K562 (cell line): ENCODE results near the gene NFATC3. TPM values are rescaled to one million over a fixed set of nuclear protein-coding genes. Genes with fewer than 3 reads are reported as not detected.

Experiments
- NRF1 ChIP-seq, 2 experiments: fragments of 450-650 bp; IDR thresholded peaks in 1 of 2; conservative IDR thresholded peaks in 1 of 2; 2 replicates each; pipeline ENCODE4 v1.6.1; 2014; ENCODE audit warnings: mild to moderate bottlenecking in 2 of 2
- PCBP1 ChIP-seq: fragments of 200-400 bp; formaldehyde crosslinking; IDR thresholded peaks from 2 replicates; pipeline ENCODE4 v1.6.1; 2018; ENCODE audit warnings: mild to moderate bottlenecking, low read depth, low read length; ENCODE audit not compliant: poor library complexity, severe bottlenecking
- SETDB1 ChIP-seq: IDR thresholded peaks from one replicate; pipeline ENCODE4 v1.6.1; 2012; ENCODE audit warnings: low read length, control low read depth, inconsistent platforms
- TAF1 ChIP-seq: IDR thresholded peaks from 2 replicates; pipeline ENCODE4 v1.6.1; 2011; ENCODE audit warnings: mild to moderate bottlenecking, low read length, moderate library complexity; ENCODE audit not compliant: insufficient read depth, control insufficient read depth, severe bottlenecking; ENCODE audit errors: extremely low read depth
- ZNF175 ChIP-seq: fragments of 200-800 bp; sonication (Bioruptor generic); IDR thresholded peaks from 2 replicates; pipeline ENCODE4 v1.6.1; 2016; ENCODE audit warnings: low read depth, mild to moderate bottlenecking, missing genetic modification characterization, missing compliant biosample characterization
- ZNF23 ChIP-seq: fragments of 250-450 bp; sonication (Bioruptor Pico); IDR thresholded peaks from 2 replicates; pipeline ENCODE4 v1.4.0; 2020; ENCODE audit warnings: mild to moderate bottlenecking
- polyA plus RNA-seq, 8 experiments: library from polyadenylated mRNA; depleted of rRNA in 4 of 8; stranded (reverse) in 5 of 8; unstranded in 3 of 8; fragments of >200 nt; fragmentation: Nextera tagmentation in 2 of 8; fragmentation: Illumina TruSeq in 1 of 8; extraction: Ambion mirVana in 2 of 8; extraction: Trizol in 1 of 8; gene quantifications; 2 replicates each; pipeline versions ENCODE4 v1.2.1 to v1.2.3, GENCODE V29; 2011 to 2014; ENCODE audit warnings: inconsistent platforms in 1 of 8, missing spikeins in 1 of 8
- total RNA-seq, 7 experiments: library from RNA; depleted of rRNA in 6 of 7; stranded (reverse); fragments of >200 nt in 6 of 7; fragmentation: Illumina TruSeq in 2 of 7; extraction: Trizol in 2 of 7; gene quantifications; 2 replicates each; pipeline versions ENCODE4 v1.2.1 to v1.2.3, GENCODE V29; 2011 to 2021; ENCODE audit warnings: low replicate concordance in 1 of 7
- TF ChIP-seq, protein P1 (sequence below): fragments of 450-650 bp; IDR thresholded peaks from 2 replicates; pipeline ENCODE4 v1.6.1; 2016; ENCODE audit warnings: antibody characterized with exemption
- TF ChIP-seq, protein P2 (sequence below): fragments of 150-350 bp; IDR thresholded peaks from 2 replicates; pipeline ENCODE4 v1.6.1; 2014; ENCODE audit warnings: low read depth, mild to moderate bottlenecking, low read length, borderline replicate concordance

NFATC3 gene
- total and polyA plus RNA-seq, 9 of the 15 experiments (the other 6 are each of a cell fraction or from before 2014, with no cell fraction given) = 15.7 to 98.4 (median 59.4) TPM

DNA sequence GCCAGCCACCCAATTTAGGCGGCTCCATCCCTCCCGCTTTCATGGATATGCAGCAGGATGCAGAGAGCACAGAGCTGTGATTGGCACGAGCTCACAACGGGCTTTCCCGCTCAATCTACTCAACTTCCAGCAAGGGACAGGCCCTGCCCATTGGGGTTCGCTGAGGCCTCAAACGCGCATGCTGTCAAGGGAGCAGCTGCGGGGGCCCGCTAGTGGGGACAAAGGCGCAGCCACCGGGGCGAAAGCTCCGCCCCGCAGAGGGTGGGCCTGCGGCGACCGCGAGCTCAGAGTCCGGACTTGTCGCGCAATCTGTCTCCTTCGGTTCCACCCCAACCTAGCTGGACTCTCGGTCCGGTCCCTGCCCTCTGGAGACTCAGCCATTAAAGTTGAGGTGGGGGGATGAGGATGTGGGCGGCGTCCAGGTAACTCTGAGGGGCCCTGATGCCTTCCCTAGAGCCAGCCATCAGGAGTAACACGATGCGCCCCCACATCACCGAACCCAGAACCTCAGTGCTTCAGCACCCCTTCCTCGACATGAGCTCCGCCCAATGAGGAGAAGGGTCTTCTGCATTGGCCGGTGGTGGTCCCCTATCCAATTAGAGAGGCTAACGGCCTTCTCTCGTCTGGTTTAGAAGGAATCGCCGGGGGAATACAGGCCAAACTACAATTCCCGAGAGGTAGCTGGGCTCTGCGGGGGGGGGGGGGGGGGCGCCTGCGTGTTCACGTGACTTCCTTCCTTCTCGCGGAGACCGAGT is 489 bp upstream of the NFATC3 start (continued):
- TF ChIP-seq, protein P1, sequence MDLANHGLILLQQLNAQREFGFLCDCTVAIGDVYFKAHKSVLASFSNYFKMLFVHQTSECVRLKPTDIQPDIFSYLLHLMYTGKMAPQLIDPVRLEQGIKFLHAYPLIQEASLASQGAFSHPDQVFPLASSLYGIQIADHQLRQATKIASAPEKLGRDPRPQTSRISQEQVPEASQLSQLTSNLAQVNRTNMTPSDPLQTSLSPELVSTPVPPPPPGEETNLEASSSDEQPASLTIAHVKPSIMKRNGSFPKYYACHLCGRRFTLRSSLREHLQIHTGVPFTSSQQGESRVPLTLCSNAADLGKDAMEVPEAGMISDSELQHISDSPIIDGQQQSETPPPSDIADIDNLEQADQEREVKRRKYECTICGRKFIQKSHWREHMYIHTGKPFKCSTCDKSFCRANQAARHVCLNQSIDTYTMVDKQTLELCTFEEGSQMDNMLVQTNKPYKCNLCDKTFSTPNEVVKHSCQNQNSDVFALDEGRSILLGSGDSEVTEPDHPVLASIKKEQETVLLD = peak; percentile 74; the same call in 1 of the 2 replicates
- TF ChIP-seq SETDB1 (no peak), PCBP1 (no peak), ZNF23 (no peak), ZNF175 (CRISPR knock-in tag) (no peak; the same call in 1 of the 2 replicates), TAF1 (peak; percentile 83), NRF1 (conservative IDR thresholded peaks at IDR 0.05 in 1 of 2, IDR thresholded peaks at IDR 0.05 in 1 of 2) (peak; percentile 86 to 89)
- TF ChIP-seq, protein P2, sequence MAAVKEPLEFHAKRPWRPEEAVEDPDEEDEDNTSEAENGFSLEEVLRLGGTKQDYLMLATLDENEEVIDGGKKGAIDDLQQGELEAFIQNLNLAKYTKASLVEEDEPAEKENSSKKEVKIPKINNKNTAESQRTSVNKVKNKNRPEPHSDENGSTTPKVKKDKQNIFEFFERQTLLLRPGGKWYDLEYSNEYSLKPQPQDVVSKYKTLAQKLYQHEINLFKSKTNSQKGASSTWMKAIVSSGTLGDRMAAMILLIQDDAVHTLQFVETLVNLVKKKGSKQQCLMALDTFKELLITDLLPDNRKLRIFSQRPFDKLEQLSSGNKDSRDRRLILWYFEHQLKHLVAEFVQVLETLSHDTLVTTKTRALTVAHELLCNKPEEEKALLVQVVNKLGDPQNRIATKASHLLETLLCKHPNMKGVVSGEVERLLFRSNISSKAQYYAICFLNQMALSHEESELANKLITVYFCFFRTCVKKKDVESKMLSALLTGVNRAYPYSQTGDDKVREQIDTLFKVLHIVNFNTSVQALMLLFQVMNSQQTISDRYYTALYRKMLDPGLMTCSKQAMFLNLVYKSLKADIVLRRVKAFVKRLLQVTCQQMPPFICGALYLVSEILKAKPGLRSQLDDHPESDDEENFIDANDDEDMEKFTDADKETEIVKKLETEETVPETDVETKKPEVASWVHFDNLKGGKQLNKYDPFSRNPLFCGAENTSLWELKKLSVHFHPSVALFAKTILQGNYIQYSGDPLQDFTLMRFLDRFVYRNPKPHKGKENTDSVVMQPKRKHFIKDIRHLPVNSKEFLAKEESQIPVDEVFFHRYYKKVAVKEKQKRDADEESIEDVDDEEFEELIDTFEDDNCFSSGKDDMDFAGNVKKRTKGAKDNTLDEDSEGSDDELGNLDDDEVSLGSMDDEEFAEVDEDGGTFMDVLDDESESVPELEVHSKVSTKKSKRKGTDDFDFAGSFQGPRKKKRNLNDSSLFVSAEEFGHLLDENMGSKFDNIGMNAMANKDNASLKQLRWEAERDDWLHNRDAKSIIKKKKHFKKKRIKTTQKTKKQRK = no peak
- TF ChIP-seq, all 486 proteins: peak for 160
